ENCODE results near the gene GCSH. TPM values are rescaled to one million over a fixed set of nuclear protein-coding genes. Genes with fewer than 3 reads are reported as not detected.

The GCSH gene
- total RNA-seq, 1 experiment from 2014 or later: 117 TPM

GRCh38 chr16:81081014-81081413 is 15.2 kb downstream of the GCSH start (continued):
- TF ChIP-seq CTCF (IDR thresholded peaks at IDR 0.05 in 2 of 3, conservative IDR thresholded peaks at IDR 0.05 in 1 of 3; ENCODE audit: borderline replicate concordance in 1 of 3, insufficient read depth in 1 of 3, low read depth in 2 of 3, low read length in 2 of 3) (no peak), ELF1 (IDR thresholded peaks at IDR 0.05; ENCODE audit: borderline replicate concordance, low read depth) (no peak), EGR1 (IDR thresholded peaks at IDR 0.05; ENCODE audit: low read depth) (no peak), ZNF274 (IDR thresholded peaks at IDR 0.05; ENCODE audit: low read depth, low read length) (no peak)

GRCh38 chr16:81080233-81080632 is 16.0 kb downstream of the GCSH start:
- Histone ChIP-seq H4K20me1 (ENCODE audit: insufficient read depth) (no peaks in the 10 kb centered on the region; the same call in 1 of the 2 replicates), H3K36me3 (ENCODE audit: control insufficient read depth in 1 of 2, insufficient read depth in 2 of 2, low read length in 2 of 2) (peaks cover 5 to 21% of the 10 kb centered on the region in 2 experiments), H3K27ac (ENCODE audit: low read depth, low read length) (no peak overlapping the region), H3K27me3 (ENCODE audit: insufficient read depth, low read length) (no peaks in the 10 kb centered on the region), H3K9me2 (ENCODE audit: insufficient read depth) (no peaks in the 10 kb centered on the region), H3K4me2 (ENCODE audit: low read length) (no peak overlapping the region), H3K4me3 (replicated peaks in 1 of 2; ENCODE audit: low read depth in 1 of 2, low read length in 2 of 2) (no peak overlapping the region), H2AFZ (ENCODE audit: low read depth, low read length, poor library complexity, severe bottlenecking) (no peak overlapping the region), H3K79me2 (ENCODE audit: insufficient read depth, low read length) (peaks cover 12% of the 10 kb centered on the region), H3K4me1 (ENCODE audit: control insufficient read depth in 1 of 2, insufficient read depth in 2 of 2, low read length in 2 of 2) (peaks cover 10 to 15% of the 10 kb centered on the region in 2 experiments), H3K9me3 (ENCODE audit: control insufficient read depth in 1 of 2, insufficient read depth in 1 of 2, low read depth in 1 of 2, low read length in 2 of 2) (no peaks in the 10 kb centered on the region), H3K9ac (ENCODE audit: low read length) (no peak overlapping the region)
- CTCF ChIA-PET: interaction anchor here (1.4 kb wide), 1 partner anchor 125 kb away, joined by 4 read pairs; no protein-coding TSS in a partner anchor
- intact Hi-C loops (cut with micrococcal nuclease): no loop called here
- no TSS peak for BruUV-seq (replicated peaks)
- DNase-seq (ENCODE audit: low read depth, low spot score) (no peak), ATAC-seq (no peak)
- POLR2A ChIA-PET: no interaction called here
- TF ChIP-seq RAD21 (IDR thresholded peaks at IDR 0.05; ENCODE audit: low read depth): no peak
- TF ChIP-seq ELF1 (IDR thresholded peaks at IDR 0.05; ENCODE audit: borderline replicate concordance, low read depth): no peak
- RAD21 ChIA-PET (ENCODE audit: low non-redundant PET in 1 of 2, low total read pairs in 2 of 2, uncharacterized antibody in 2 of 2, unreplicated experiment in 2 of 2): no interaction called here

Data from HCT116 (cell line).